ENCODE results near the gene SPATA2L.

The SPATA2L gene

GRCh38 chr16:89739383-89739782 lies 37.9 kb upstream of the SPATA2L start:
- H4K20me1 ChIP-seq (ENCODE audit: insufficient read depth), result no peaks in the 10 kb centered on the region
- H3K4me1 ChIP-seq (ENCODE audit: low read depth, poor library complexity, severe bottlenecking), result peaks cover 47% of the 10 kb centered on the region
- peaks cover 5% of the 10 kb centered on the region; the same call in 1 of the 2 replicates for H3K79me2 ChIP-seq (ENCODE audit: insufficient read depth, low read depth)
- no peak overlapping the region for H3K27ac ChIP-seq
- no peak overlapping the region for H3K9ac ChIP-seq
- peaks cover 13% of the 10 kb centered on the region; the same call in 1 of the 2 replicates for H3K36me3 ChIP-seq (ENCODE audit: insufficient read depth)
- H3K4me3 ChIP-seq (IDR thresholded peaks at IDR 0.05; ENCODE audit: insufficient read depth, low read depth, low read length), result no peak overlapping the region
- TF ChIP-seq CTCF (conservative IDR thresholded peaks at IDR 0.05; ENCODE audit: low read depth, low read length), result no peak
- no peak overlapping the region for H2AFZ ChIP-seq (ENCODE audit: low read depth)
- H3K4me2 ChIP-seq, result no peak overlapping the region
- H3K27me3 ChIP-seq (ENCODE audit: insufficient read depth, low read depth), result no peaks in the 10 kb centered on the region

- no peaks in the 10 kb centered on the region for H4K20me1 ChIP-seq (ENCODE audit: insufficient read depth)
- H3K79me2 ChIP-seq (ENCODE audit: insufficient read depth, low read depth), result peaks cover 5% of the 10 kb centered on the region; the same call in 1 of the 2 replicates
- H3K4me1 ChIP-seq (ENCODE audit: low read depth, poor library complexity, severe bottlenecking), result peaks cover 40% of the 10 kb centered on the region
- no peak for TF ChIP-seq CTCF (conservative IDR thresholded peaks at IDR 0.05; ENCODE audit: low read depth, low read length)
- no peak overlapping the region for H3K4me2 ChIP-seq
- H3K27ac ChIP-seq, result no peak overlapping the region
- no peaks in the 10 kb centered on the region for H3K27me3 ChIP-seq (ENCODE audit: insufficient read depth, low read depth)
- no peak overlapping the region for H3K4me3 ChIP-seq (IDR thresholded peaks at IDR 0.05; ENCODE audit: insufficient read depth, low read depth, low read length)
- no peak overlapping the region for H3K9ac ChIP-seq
- H3K36me3 ChIP-seq (ENCODE audit: insufficient read depth), result peaks cover 13% of the 10 kb centered on the region; the same call in 1 of the 2 replicates
- no peak overlapping the region for H2AFZ ChIP-seq (ENCODE audit: low read depth)
Observed at GRCh38 chr16:89738538-89739317, 37.2 kb upstream of the SPATA2L start.

GRCh38 chr16:89738072-89738377 lies 36.5 kb upstream of the SPATA2L start:
- Histone ChIP-seq H3K27ac (no peak overlapping the region), H3K4me1 (ENCODE audit: low read depth, poor library complexity, severe bottlenecking) (peaks cover 33% of the 10 kb centered on the region), H3K27me3 (ENCODE audit: insufficient read depth, low read depth) (no peaks in the 10 kb centered on the region), H3K9ac (no peak overlapping the region), H3K36me3 (ENCODE audit: insufficient read depth) (peaks cover 13% of the 10 kb centered on the region; the same call in 1 of the 2 replicates), H3K4me3 (IDR thresholded peaks at IDR 0.05; ENCODE audit: insufficient read depth, low read depth, low read length) (no peak overlapping the region), H4K20me1 (ENCODE audit: insufficient read depth) (no peaks in the 10 kb centered on the region), H2AFZ (ENCODE audit: low read depth) (no peak overlapping the region), H3K79me2 (ENCODE audit: insufficient read depth, low read depth) (peaks cover 5% of the 10 kb centered on the region; the same call in 1 of the 2 replicates), H3K4me2 (no peak overlapping the region)
- no peak for TF ChIP-seq CTCF (conservative IDR thresholded peaks at IDR 0.05; ENCODE audit: low read depth, low read length)

GRCh38 chr16:89737341-89738071 lies 36.0 kb upstream of the SPATA2L start:
- H3K9ac ChIP-seq, result no peak overlapping the region
- peaks cover 28% of the 10 kb centered on the region for H3K4me1 ChIP-seq (ENCODE audit: low read depth, poor library complexity, severe bottlenecking)
- peaks cover 5% of the 10 kb centered on the region; the same call in 1 of the 2 replicates for H3K79me2 ChIP-seq (ENCODE audit: insufficient read depth, low read depth)
- no peak overlapping the region for H3K27ac ChIP-seq
- H3K27me3 ChIP-seq (ENCODE audit: insufficient read depth, low read depth), result no peaks in the 10 kb centered on the region
- no peaks in the 10 kb centered on the region for H4K20me1 ChIP-seq (ENCODE audit: insufficient read depth)
- H3K36me3 ChIP-seq (ENCODE audit: insufficient read depth), result peaks cover 13% of the 10 kb centered on the region; the same call in 1 of the 2 replicates
- no peak overlapping the region for H2AFZ ChIP-seq (ENCODE audit: low read depth)
- no peak overlapping the region for H3K4me3 ChIP-seq (IDR thresholded peaks at IDR 0.05; ENCODE audit: insufficient read depth, low read depth, low read length)
- TF ChIP-seq CTCF (conservative IDR thresholded peaks at IDR 0.05; ENCODE audit: low read depth, low read length), result no peak
- H3K4me2 ChIP-seq, result no peak overlapping the region

Data from KMS-11 (cell line).